SHP77 (cell line): Measurements from ENCODE around the gene APOH.

ENCODE experiments used
- DNase-seq, 2 experiments: peaks; one replicate each; lab custom pipeline; 2025; lab: John Stamatoyannopoulos, UW

APOH gene

GRCh38 chr17:66235377-66235994 is 6.3 kb upstream of the APOH start:
- no peak for DNase-seq

DNA sequence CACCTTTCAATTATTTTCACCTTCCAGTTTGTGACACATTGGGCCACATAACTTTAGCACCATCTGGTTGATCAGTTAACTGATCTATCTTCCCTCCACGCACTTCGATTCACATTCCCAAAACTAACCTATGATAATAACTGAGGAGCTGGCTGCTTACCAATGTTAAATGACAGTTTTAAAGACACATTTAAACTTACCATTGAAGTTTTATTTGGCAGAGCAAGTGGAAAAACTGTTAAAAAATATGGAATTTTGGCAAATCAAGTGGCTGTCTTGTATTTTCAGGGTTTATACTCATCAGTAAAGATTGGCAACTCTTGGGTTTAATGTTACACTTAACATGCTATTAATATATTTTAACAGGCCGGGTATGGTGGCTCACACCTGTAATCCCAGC is 5.4 kb upstream of the APOH start:
- DNase-seq, result no peak

- DNase-seq, result no peak
These were observed 4.0 kb upstream of the APOH start for GRCh38 chr17:66233023-66233753.

DNA sequence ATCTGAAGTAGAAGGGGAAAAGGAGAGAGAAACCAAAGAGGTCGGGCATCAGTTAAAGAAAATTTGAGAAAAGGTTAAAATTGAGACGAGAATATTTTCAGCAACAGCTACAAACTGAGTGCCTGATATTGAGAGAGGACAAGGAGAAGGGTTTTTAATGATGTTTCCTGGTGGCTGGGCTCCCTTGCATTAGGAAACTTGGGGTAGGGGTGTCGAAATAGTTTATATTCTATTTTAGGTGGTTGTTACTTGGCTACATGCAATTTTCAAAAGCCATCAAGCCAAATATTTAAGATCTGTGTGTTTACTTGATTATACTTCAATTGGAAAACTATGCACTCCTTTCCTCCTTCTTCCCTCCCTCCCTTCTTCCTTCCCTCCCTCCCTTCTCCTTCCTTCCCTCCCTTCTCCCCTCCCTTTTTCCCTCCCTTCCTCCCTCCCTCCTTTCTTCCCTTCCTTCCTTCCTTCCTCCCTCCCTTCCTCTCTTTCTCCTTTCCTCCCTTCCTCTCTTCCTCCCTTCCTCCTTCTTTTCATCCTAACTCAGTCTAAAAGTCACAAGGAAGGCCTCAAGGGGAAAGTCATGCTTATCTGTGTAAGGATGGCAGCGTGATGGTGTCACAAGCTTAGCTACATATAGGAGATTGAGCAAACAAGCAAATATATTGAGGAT is 1.8 kb upstream of the APOH start:
- no peak for DNase-seq

DNA sequence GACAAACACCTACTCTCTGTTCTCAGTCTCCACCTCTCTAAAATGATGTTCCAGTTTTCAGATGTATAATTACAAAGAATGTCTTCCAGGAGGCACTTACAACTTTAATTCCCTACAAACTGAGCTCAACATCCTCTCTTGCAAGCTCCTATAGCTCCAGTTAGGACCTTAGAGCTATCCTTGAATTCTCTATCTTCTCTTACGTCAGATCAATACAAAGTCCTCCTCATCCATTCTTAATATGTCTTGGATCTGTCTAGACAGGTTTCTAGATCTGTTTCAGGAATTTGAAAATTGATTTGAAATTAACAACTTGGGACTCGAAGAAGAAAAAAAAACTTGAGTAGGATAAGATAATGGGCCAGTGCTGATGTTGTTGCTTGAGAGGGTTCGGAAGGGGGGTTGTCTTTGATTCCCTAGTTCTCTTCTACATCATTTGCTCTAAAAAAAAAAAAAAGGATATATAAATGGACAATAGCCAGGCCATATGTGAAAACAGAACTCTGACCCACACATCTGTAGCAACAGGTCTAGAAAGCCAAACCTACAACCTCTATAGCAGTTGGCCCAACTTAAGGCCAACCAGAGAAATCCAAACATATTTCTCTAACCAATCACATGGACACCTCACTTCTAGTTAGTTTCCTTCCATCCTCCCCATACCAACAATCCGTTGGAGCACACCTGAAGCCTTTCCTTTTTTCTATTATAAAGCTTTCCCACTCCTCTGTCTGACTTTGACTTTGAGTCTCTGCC is 746 bp upstream of the APOH start:
- DNase-seq, result no peak

DNA sequence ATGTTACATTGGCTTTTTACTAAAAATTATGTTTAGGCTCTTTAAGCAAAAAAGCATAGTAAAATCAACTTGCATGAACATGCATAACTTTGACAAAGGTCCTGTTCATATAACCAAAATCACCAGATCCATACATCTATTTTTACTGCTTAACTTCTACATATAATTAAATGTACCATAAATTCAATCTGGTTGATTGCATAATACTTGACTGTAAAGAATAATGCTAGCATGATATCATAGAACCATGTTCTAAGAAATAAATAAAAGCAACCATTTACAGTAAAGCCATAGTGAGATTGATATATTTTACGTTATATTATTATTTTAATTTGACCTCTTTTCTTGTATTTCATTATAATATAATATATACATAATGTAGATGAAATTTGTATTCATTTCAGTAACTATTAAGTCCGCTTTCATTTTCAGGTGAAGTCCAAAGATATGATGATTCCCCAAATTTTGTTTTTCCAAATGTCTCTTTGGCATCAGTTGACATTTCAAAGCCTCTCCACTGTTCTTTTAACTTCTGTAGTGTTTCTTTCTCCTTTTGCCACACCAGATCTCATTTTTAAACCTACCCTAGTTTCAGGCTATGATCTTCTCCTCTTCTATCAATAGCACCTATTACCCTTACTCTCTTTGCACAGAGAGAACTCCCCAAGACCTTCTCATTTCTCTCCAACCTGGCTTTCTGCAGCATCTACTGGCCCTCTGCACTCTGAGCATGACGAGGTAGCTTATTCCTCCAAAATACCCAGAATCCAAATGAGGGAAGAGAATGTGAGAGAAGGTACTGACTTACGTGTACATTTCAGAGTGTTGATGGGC is 1.8 kb downstream of the APOH start:
- no peak for DNase-seq

DNA sequence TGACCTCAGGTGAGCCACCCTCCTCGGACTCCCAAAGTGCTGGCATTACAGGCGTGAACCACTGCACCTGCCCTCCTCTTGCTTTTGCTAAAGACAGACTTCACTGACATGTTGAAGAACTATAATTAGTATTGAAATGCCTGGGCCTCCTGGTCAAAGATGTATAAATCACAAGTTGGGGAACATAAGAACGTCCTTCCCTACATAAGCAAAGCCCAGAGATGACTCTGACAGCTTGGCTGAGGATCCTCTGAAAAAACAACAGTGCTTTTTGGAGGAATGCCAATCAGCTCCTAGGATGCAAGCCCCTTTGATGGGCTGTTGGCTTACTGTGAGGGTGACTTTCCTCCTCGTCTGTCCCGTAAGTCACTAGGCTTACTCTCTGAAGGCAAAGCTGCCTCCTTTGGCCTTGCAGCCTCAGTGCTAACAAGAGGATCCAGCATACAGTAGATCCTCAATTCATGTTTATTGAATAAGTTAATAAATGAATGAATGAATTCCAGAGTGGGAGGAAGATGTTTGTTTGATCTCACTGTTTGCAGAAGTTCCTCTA is 6.3 kb downstream of the APOH start:
- no peak for DNase-seq

GRCh38 chr17:66221755-66222530 is 7.3 kb downstream of the APOH start:
- DNase-seq, result no peak

- DNase-seq, result no peak
These were observed 7.9 kb downstream of the APOH start for GRCh38 chr17:66221343-66221742.

GRCh38 chr17:66220079-66220835 is 9.0 kb downstream of the APOH start:
- DNase-seq, result no peak

GRCh38 chr17:66215529-66215911 is 13.7 kb downstream of the APOH start:
- no peak for DNase-seq

DNA sequence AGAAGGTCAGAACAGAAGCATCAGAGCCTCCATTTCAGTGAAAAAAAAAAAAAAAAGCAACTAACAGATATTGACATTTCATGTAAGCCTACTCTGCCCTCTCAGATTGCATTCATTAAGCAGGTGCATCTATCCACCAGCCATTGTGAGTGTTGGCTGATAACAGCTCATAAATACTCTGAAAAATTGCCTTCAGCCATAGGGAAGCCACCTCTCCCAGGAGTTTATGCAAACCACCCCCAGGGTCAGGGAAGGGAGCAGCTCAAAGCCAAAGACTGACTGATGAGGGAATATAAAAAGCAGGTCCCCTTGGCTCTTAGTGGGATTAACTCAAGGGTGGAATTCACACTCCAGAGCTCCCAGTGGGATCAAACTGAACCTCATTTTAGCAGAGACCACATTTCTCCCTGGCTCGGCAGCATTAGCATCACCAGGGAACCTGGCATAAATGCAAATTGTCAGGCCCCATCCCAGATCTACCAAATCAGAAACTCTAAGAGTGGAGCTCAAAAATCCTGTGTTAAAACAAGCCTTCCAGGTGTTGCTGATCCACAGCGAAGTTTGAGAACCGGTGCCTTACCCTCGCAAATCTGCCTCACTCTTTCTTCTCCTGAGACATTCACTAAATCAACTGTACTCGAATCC is 14.2 kb downstream of the APOH start:
- no peak for DNase-seq

DNA sequence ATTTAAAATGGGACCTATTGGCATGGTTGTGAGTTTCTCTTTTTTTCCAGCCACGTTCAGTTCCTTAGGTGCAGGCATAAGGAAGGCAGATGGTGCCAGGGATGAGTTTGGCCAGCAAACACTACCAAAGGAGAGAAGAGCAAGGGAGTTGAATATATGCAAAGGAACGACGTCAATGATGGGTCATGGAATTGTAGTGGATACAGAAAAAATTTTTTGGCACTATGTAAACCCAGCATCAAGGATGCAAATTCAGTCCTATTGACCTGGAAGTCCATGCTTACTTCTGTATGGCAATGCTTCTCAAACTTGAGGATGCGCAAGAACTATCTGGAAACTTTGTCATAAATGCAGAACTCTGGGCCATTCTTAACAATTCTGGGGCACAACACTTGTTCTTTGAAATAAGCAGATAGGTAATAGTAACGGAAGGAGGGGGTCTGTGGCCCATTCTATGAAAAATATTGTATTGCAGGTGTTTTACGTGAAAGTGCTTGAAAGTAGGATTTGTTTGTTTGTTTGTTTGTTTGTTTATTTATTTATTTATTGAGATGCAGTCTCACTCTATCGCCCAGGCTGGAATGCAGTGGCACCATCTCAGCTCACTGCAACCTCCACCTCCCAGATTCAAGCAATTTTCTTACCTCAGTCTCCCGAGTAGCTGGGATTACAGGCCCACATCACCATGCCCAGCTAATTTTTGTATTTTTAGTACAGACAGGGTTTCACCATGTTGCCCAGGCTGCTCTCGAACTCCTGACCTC is 18.0 kb downstream of the APOH start:
- DNase-seq, result no peak

DNA sequence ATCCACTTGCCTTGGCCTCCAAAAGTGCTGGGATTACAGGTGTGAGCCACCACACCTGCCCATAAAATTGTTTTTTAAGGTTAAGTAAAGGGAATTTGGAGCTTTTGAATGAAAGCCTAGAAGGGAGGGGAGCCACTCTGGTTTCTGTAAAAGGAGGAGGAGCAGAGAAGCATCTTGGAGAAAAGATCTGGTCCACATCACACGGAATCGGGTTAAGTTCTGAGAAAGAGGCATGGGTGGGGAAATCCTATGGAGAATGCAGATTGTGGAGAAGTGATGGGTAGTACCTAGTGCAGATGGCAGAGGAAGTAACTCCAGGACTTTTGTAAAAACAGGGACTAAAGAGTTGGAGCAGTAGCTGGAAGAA is 19.0 kb downstream of the APOH start:
- DNase-seq, result no peak

GRCh38 chr17:66207936-66208335 is 21.3 kb downstream of the APOH start:
- no peak for DNase-seq

- no peak for DNase-seq
These were observed 25.8 kb downstream of the APOH start for GRCh38 chr17:66203274-66204015.

- peak; percentile 23 to 53 for DNase-seq
These were observed 28.5 kb downstream of the APOH start for GRCh38 chr17:66200685-66201092.

GRCh38 chr17:66198242-66198641 is 31.0 kb downstream of the APOH start:
- DNase-seq, result no peak
